ENCODE measurements around the gene FBXL19.

- TF ChIP-seq CHD1 (IDR thresholded peaks at IDR 0.05; ENCODE audit: low read length) (no peak), ATF2 (CRISPR knock-in tag; IDR thresholded peaks at IDR 0.05) (no peak), RBM22 (IDR thresholded peaks at IDR 0.05; ENCODE audit: low read depth, low read length, poor library complexity, severe bottlenecking) (no peak), CTCF (IDR thresholded peaks at IDR 0.05 in 2 of 3, conservative IDR thresholded peaks at IDR 0.05 in 1 of 3; ENCODE audit: insufficient read depth in 2 of 3, low read depth in 1 of 3, low read length in 3 of 3) (no peak)
Observed at GRCh38 chr16:30895627-30896260, 27.6 kb upstream of the FBXL19 start.

Data from K562 (cell line).